Stimulated activated naive CD8-positive, alpha-beta T cell treated with anti-CD3 and anti-CD28 coated beads, Interleukin-15, amount 100 ng/mL, for 72 hours (primary cell): Measurements from ENCODE around the gene PPP1CB.
A peak's percentile ranks its signal among the peaks of the same experiment; 100 is the strongest.
"Not testable (repeated sequence)": the region's sequence is repeated elsewhere in the genome, so short reads cannot be mapped to it uniquely, and the experiment has no call there.

Source experiments
- ATAC-seq: fragments of 150-1000 bp; cut with Tn5 transposase; 2 replicates; pipeline ENCODE4 v1.10.0; 2021; ENCODE audit warnings: mild to moderate bottlenecking, moderate library complexity
- DNase-seq, 2 donors: peaks; one replicate each; pipeline ENCODE4 v3.0.0; 2021 to 2022
- H3K27ac Mint-ChIP-seq, 2 donors: one replicate each; pipeline ENCODE4 v1.8.0; 2022; ENCODE audit warnings: mild to moderate bottlenecking in 2 of 2, mixed read lengths in 2 of 2, moderate library complexity in 2 of 2
- H3K27me3 Mint-ChIP-seq: one replicate; pipeline ENCODE4 v1.8.0; 2022; ENCODE audit warnings: mixed read lengths
- H3K4me1 Mint-ChIP-seq: one replicate; pipeline ENCODE4 v1.8.0; 2022; ENCODE audit warnings: mild to moderate bottlenecking, mixed read lengths
- H3K4me3 Mint-ChIP-seq, 2 donors: one replicate each; pipeline ENCODE4 v1.8.0; 2022; ENCODE audit warnings: mild to moderate bottlenecking in 2 of 2, mixed read lengths in 2 of 2, moderate library complexity in 1 of 2
- H3K9me3 Mint-ChIP-seq, 2 donors: one replicate each; pipeline ENCODE4 v1.8.0; 2022; ENCODE audit warnings: mixed read lengths in 2 of 2

Gene PPP1CB

GRCh38 chr2:28726177-28726576 is 25.5 kb upstream of the PPP1CB start:
- Mint-ChIP-seq H3K4me1 (peaks cover 11% of the 10 kb centered on the region), H3K27me3 (no peaks in the 10 kb centered on the region), H3K9me3 (no peaks in the 10 kb centered on the region), H3K27ac (no peak overlapping the region), H3K4me3 (no peak overlapping the region)
- ATAC-seq (no peak), DNase-seq (no peak)

- Mint-ChIP-seq H3K9me3 (no peaks in the 10 kb centered on the region), H3K4me1 (peaks cover 6% of the 10 kb centered on the region), H3K27me3 (no peaks in the 10 kb centered on the region), H3K27ac (peak overlapping the region in 1 of 2 donors; percentile 77), H3K4me3 (no peak overlapping the region)
- ATAC-seq = no peak
- DNase-seq = no peak
These were observed 21.9 kb upstream of the PPP1CB start for GRCh38 chr2:28729698-28730097.

DNA sequence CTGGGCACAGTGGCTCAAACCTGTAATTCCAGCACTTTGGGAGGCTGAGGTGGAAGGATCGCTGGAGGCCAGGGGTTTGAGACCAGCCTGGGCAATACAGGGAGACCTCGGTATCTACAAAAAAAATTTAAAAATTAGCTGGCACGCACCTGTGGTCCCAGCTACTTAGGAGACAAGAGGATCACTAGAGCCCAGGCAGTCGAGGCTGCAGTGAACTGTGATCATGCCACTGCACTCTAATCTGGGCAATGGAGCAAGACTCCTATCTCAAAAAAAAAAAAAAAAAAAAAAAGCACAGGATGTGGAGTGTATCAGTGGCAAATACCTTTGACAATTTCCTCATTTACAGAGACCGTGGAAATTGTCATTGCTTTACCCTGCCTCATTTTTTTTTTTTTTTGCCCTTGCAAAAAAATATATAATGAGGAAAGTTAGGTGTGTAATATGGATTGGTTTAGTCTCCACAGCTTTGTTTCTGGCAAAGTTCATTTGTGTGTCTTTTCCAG is 20.9 kb upstream of the PPP1CB start:
- ATAC-seq = no peak
- no peak for DNase-seq

DNA sequence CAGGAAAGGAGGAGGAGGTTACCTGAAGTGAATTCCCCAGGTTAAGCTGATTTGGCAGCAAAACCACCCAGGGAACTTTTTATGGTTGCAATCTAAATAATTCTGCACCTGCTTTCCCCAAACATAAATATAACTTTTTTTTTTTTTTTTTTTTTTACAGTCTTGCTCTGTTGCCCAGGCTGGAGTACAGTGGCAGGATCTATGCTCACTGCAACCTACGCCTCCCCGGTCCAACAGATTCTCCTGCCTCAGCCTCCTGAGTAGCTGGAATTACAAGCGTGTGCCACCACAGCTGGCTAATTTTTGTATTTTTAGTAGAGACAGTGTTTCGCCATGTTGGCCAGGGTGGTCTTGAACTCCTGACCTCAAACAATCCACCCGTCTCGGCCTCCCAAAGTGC is 16.1 kb upstream of the PPP1CB start:
- Mint-ChIP-seq H3K4me1 (peaks cover 1% of the 10 kb centered on the region), H3K9me3 (peaks cover 6 to 8% of the 10 kb centered on the region in 2 donors), H3K27me3 (no peaks in the 10 kb centered on the region), H3K4me3 (no peak overlapping the region), H3K27ac (no peak overlapping the region)
- DNase-seq (no peak), ATAC-seq (no peak)

More for the DNA sequence above, 20.9 kb upstream of the PPP1CB start:
- no peaks in the 10 kb centered on the region for H3K27me3 Mint-ChIP-seq
- H3K4me1 Mint-ChIP-seq = peaks cover 6% of the 10 kb centered on the region
- no peaks in the 10 kb centered on the region for H3K9me3 Mint-ChIP-seq
- no peak overlapping the region for H3K27ac Mint-ChIP-seq
- no peak overlapping the region for H3K4me3 Mint-ChIP-seq

- H3K4me1 Mint-ChIP-seq = no peaks in the 10 kb centered on the region
- no peaks in the 10 kb centered on the region for H3K27me3 Mint-ChIP-seq
- no peak for DNase-seq
- ATAC-seq = no peak
- peaks cover 7 to 8% of the 10 kb centered on the region in 2 donors for H3K9me3 Mint-ChIP-seq
- H3K27ac Mint-ChIP-seq = no peak overlapping the region
- H3K4me3 Mint-ChIP-seq = no peak overlapping the region
These were observed 15.6 kb upstream of the PPP1CB start for GRCh38 chr2:28736034-28736433.

DNA sequence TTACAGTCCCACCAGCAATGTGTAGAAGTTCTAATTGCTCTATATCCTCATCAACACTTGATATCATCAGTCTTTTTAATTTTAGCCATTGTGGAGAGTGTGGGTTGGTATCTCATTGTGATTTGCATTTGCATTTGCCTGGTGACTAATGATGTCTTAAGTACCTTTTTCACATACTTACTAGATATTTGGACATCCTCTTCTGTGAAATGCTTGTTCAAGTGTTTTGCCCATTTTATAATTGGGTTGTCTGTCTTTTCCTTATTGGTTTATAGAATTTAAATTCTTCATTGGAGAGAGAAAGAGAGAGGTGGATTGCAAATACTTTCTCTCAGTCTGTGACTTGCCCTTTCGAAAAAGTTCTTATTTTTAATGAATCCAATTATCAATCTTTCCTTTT is 14.0 kb upstream of the PPP1CB start:
- H3K4me1 Mint-ChIP-seq = no peaks in the 10 kb centered on the region
- DNase-seq (no peak), ATAC-seq (no peak)
- H3K9me3 Mint-ChIP-seq = peaks cover 8 to 10% of the 10 kb centered on the region in 2 donors
- H3K4me3 Mint-ChIP-seq = no peak overlapping the region
- no peak overlapping the region for H3K27ac Mint-ChIP-seq
- no peaks in the 10 kb centered on the region for H3K27me3 Mint-ChIP-seq

GRCh38 chr2:28742619-28743018 is 9.0 kb upstream of the PPP1CB start:
- not testable (repeated sequence) for H3K27me3 Mint-ChIP-seq, DNase-seq, H3K4me3 Mint-ChIP-seq, ATAC-seq, H3K27ac Mint-ChIP-seq, H3K9me3 Mint-ChIP-seq, H3K4me1 Mint-ChIP-seq

GRCh38 chr2:28745225-28745624 is 6.4 kb upstream of the PPP1CB start:
- ATAC-seq = no peak
- H3K27me3 Mint-ChIP-seq = no peaks in the 10 kb centered on the region
- H3K4me1 Mint-ChIP-seq = peaks cover 26% of the 10 kb centered on the region
- H3K27ac Mint-ChIP-seq = no peak overlapping the region
- peaks cover 0 to 4% of the 10 kb centered on the region in 2 donors for H3K9me3 Mint-ChIP-seq
- no peak for DNase-seq
- no peak overlapping the region for H3K4me3 Mint-ChIP-seq

- Mint-ChIP-seq H3K9me3 (peaks cover 0 to 4% of the 10 kb centered on the region in 2 donors), H3K4me3 (no peak overlapping the region), H3K27ac (no peak overlapping the region), H3K4me1 (peaks cover 32% of the 10 kb centered on the region), H3K27me3 (no peaks in the 10 kb centered on the region)
- DNase-seq (no peak), ATAC-seq (no peak)
These were observed 5.8 kb upstream of the PPP1CB start for GRCh38 chr2:28745876-28746275.

DNA sequence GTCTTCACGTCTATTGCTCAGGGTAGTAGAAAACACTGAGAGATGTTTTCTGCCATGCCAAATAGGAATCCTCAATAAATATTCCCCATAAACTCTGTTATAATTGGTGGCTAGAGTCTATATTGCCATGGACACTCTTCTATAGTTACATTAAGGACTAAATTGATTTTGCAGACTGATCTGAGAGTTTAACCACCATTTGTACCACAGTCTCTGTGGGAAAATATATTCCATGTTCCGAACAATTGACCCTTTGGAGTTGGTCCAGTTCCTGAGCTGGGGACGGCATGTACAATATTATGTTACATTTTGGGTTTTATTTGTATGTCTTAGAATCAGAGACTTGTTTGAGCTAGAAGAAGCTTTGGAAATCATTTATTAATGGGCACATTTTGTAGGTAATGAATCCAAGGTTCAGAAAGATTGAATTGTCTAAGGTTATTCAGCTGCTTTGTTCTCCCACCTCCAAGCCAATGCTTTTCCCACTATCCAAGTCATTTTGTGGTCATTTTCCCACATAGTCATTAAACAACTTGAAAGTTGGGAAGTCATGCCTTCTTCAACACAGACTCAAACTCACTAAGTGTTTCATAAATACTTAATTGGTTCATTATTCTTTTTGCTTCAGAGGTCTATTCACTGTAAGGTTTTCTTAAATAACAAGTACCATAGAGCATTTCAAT is 5.1 kb upstream of the PPP1CB start:
- ATAC-seq = no peak
- H3K9me3 Mint-ChIP-seq = no peaks in the 10 kb centered on the region
- peaks cover 32% of the 10 kb centered on the region for H3K4me1 Mint-ChIP-seq
- H3K27me3 Mint-ChIP-seq = no peaks in the 10 kb centered on the region
- H3K27ac Mint-ChIP-seq = no peak overlapping the region
- DNase-seq = no peak
- no peak overlapping the region for H3K4me3 Mint-ChIP-seq

DNA sequence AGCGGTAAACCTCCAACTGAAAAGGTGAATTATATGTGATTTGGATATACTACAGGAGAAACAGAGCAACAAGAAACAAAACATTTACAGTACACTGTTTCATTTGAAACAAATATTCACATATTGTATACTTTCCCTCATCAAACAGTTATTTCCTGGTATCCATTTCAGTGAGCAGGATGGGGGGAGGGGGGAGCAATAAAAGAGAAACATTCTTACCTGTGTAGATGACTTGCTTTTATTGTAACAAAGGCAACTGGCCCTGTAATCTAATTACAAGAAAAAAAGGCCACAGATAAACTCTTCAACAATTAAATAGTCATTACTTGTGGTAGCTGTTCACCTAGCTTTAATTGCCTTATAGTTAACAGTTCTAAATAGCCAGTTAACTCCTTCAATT is 3.9 kb upstream of the PPP1CB start:
- peaks cover 32% of the 10 kb centered on the region for H3K4me1 Mint-ChIP-seq
- peak overlapping the region; percentile 38 to 61 for H3K4me3 Mint-ChIP-seq
- H3K9me3 Mint-ChIP-seq = no peaks in the 10 kb centered on the region
- H3K27me3 Mint-ChIP-seq = no peaks in the 10 kb centered on the region
- ATAC-seq (no peak), DNase-seq (no peak)
- peak overlapping the region; percentile 43 to 85 for H3K27ac Mint-ChIP-seq

DNA sequence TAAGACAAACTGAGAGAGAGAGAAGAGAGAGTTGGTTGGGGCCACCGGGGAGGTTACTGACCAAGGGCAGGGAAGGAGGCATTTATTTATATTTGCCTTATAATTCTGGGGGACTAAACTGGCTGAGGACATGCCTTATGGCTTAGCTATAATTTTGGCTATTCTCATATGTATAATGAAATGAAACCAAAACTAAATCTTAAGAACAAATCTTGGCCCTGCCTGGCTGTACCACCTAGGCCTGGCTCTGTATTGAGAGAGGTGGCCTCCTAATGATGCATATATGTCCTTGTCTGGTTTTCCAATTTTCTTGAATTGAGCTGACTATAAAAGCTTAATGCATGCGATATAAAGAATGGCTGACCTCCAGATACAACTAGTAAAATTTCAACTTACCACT is 3.5 kb upstream of the PPP1CB start:
- Mint-ChIP-seq H3K27me3 (no peaks in the 10 kb centered on the region), H3K4me3 (peak overlapping the region; percentile 38 to 61), H3K4me1 (peaks cover 32% of the 10 kb centered on the region), H3K9me3 (no peaks in the 10 kb centered on the region), H3K27ac (peak overlapping the region; percentile 43 to 85)
- DNase-seq (no peak), ATAC-seq (no peak)

GRCh38 chr2:28748941-28749340 is 2.7 kb upstream of the PPP1CB start:
- H3K27me3 Mint-ChIP-seq = no peaks in the 10 kb centered on the region
- peaks cover 32% of the 10 kb centered on the region for H3K4me1 Mint-ChIP-seq
- peak overlapping the region in 1 of 2 donors; percentile 91 for H3K27ac Mint-ChIP-seq
- no peaks in the 10 kb centered on the region for H3K9me3 Mint-ChIP-seq
- DNase-seq (no peak), ATAC-seq (no peak)
- H3K4me3 Mint-ChIP-seq = no peak overlapping the region

DNA sequence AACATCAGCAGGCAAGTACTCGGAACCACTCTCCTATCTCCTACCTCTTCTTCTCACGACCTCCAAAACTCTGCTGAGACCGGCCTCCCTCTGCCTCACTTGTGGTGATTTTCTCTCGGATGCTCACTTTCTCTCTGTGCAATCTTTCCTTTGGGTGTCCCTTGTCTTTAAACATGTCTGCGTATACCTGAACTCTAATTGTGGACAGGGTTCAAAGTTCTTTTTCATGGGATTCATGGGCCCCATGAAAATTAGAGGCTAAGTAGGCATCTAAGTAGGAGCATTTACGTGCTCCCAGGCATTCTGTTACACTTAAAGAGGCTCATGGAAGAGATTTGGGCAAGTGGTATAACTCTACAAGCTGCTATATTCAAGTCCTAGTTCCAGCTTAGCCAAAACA is 2.1 kb upstream of the PPP1CB start:
- Mint-ChIP-seq H3K9me3 (no peaks in the 10 kb centered on the region), H3K4me1 (peaks cover 37% of the 10 kb centered on the region), H3K27ac (peak overlapping the region; percentile 94 to 98), H3K4me3 (no peak overlapping the region), H3K27me3 (no peaks in the 10 kb centered on the region)
- no peak for ATAC-seq
- no peak for DNase-seq

DNA sequence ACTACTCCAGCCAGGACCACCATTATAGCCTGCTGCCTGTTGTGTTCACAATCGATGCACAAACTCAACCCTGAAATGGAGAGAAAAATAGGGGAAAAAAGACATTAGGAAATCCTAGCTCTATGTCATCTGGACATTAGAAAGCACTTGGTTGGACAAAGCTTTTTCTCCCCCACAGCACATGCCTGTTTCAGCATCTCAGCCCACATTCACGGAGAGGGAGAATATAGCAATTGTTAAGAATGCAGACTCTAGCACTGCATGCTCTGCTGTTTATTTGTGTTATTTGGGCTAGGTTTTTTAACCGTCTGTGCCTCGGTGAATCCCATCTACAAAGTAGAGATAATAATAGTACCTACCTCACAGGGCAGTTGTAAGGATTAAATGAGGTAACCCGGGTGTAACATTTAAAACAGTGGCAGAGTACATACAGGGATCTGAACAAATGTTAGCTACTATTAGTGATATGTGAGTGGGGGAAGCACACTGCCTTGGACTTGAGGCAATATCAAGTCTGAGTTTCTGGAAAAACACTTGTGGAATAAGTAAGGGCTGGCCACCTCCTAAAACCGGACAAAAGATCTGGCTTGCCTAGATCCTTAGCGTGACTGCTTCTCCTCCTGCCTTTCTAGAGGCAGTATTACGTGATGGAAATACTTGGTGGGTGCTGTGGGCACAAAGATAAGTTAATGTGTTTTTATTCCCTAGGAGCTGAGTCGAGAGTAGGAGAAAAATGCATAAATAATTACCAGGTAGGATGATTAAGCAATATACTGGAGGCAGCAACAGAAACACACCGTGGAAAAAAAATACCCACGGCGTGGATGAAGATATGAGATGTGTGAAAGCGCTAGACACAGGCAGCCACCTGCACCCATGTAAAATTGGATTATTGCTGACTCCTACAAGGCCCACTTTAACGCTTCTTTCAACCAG is 1.0 kb upstream of the PPP1CB start:
- peak overlapping the region; percentile 93 to 94 for H3K4me3 Mint-ChIP-seq
- H3K27ac Mint-ChIP-seq = peak overlapping the region; percentile 94 to 98
- peak; percentile 1 for ATAC-seq
- H3K9me3 Mint-ChIP-seq = no peaks in the 10 kb centered on the region
- peaks cover 47% of the 10 kb centered on the region for H3K4me1 Mint-ChIP-seq
- no peaks in the 10 kb centered on the region for H3K27me3 Mint-ChIP-seq
- peak; percentile 13 to 41 for DNase-seq
